ENCODE data around the gene TEAD3.

Gene TEAD3

GRCh38 chr6:35500782-35501181, 3.9 kb upstream of the TEAD3 start:
- Histone ChIP-seq H3K79me2 (ENCODE audit: insufficient read depth, low read depth) (no peaks in the 10 kb centered on the region), H3K27me3 (ENCODE audit: insufficient read depth, low read depth) (no peaks in the 10 kb centered on the region), H3K36me3 (ENCODE audit: insufficient read depth) (no peaks in the 10 kb centered on the region), H2AFZ (ENCODE audit: low read depth) (no peak overlapping the region), H3K9ac (no peak overlapping the region), H3K4me3 (IDR thresholded peaks at IDR 0.05; ENCODE audit: insufficient read depth, low read depth, low read length) (no peak overlapping the region), H3K4me1 (ENCODE audit: low read depth, poor library complexity, severe bottlenecking) (peaks cover 5% of the 10 kb centered on the region), H3K27ac (no peak overlapping the region), H3K4me2 (no peak overlapping the region), H4K20me1 (ENCODE audit: insufficient read depth) (no peaks in the 10 kb centered on the region)
- TF ChIP-seq CTCF (conservative IDR thresholded peaks at IDR 0.05; ENCODE audit: low read depth, low read length), result no peak

- Histone ChIP-seq H3K27ac (no peak overlapping the region), H2AFZ (ENCODE audit: low read depth) (no peak overlapping the region), H3K4me2 (no peak overlapping the region), H3K9ac (no peak overlapping the region), H3K79me2 (ENCODE audit: insufficient read depth, low read depth) (no peaks in the 10 kb centered on the region), H4K20me1 (ENCODE audit: insufficient read depth) (no peaks in the 10 kb centered on the region), H3K4me1 (ENCODE audit: low read depth, poor library complexity, severe bottlenecking) (peaks cover 5% of the 10 kb centered on the region), H3K36me3 (ENCODE audit: insufficient read depth) (no peaks in the 10 kb centered on the region), H3K27me3 (ENCODE audit: insufficient read depth, low read depth) (no peaks in the 10 kb centered on the region), H3K4me3 (IDR thresholded peaks at IDR 0.05; ENCODE audit: insufficient read depth, low read depth, low read length) (no peak overlapping the region)
- TF ChIP-seq CTCF (conservative IDR thresholded peaks at IDR 0.05; ENCODE audit: low read depth, low read length), result no peak
These were observed 2.5 kb upstream of the TEAD3 start for GRCh38 chr6:35499372-35499771.

- TF ChIP-seq CTCF (conservative IDR thresholded peaks at IDR 0.05; ENCODE audit: low read depth, low read length), result no peak
- Histone ChIP-seq H3K4me2 (peak overlapping the region; percentile 80; the same call in 1 of the 2 replicates), H3K27me3 (ENCODE audit: insufficient read depth, low read depth) (no peaks in the 10 kb centered on the region), H4K20me1 (ENCODE audit: insufficient read depth) (no peaks in the 10 kb centered on the region), H3K79me2 (ENCODE audit: insufficient read depth, low read depth) (no peaks in the 10 kb centered on the region), H3K4me3 (IDR thresholded peaks at IDR 0.05; ENCODE audit: insufficient read depth, low read depth, low read length) (no peak overlapping the region), H3K9ac (no peak overlapping the region), H3K4me1 (ENCODE audit: low read depth, poor library complexity, severe bottlenecking) (peaks cover 5% of the 10 kb centered on the region), H3K36me3 (ENCODE audit: insufficient read depth) (no peaks in the 10 kb centered on the region), H2AFZ (ENCODE audit: low read depth) (peak overlapping the region; percentile 94; the same call in 1 of the 2 replicates), H3K27ac (no peak overlapping the region)
These were observed 1.7 kb upstream of the TEAD3 start for GRCh38 chr6:35498422-35499067.

GRCh38 chr6:35497571-35498421, 917 bp upstream of the TEAD3 start:
- Histone ChIP-seq H3K4me3 (IDR thresholded peaks at IDR 0.05; ENCODE audit: insufficient read depth, low read depth, low read length) (peak overlapping the region; percentile 41), H3K4me2 (peak overlapping the region; percentile 80), H3K9ac (peak overlapping the region; percentile 94), H3K36me3 (ENCODE audit: insufficient read depth) (no peaks in the 10 kb centered on the region), H4K20me1 (ENCODE audit: insufficient read depth) (no peaks in the 10 kb centered on the region), H2AFZ (ENCODE audit: low read depth) (peak overlapping the region; percentile 94), H3K27me3 (ENCODE audit: insufficient read depth, low read depth) (no peaks in the 10 kb centered on the region), H3K4me1 (ENCODE audit: low read depth, poor library complexity, severe bottlenecking) (peaks cover 5% of the 10 kb centered on the region), H3K27ac (peak overlapping the region; percentile 79), H3K79me2 (ENCODE audit: insufficient read depth, low read depth) (no peaks in the 10 kb centered on the region)
- no peak for TF ChIP-seq CTCF (conservative IDR thresholded peaks at IDR 0.05; ENCODE audit: low read depth, low read length)

All from KMS-11 (cell line).